Erythroblast (primary cell): Measurements from ENCODE around the gene ANKRD63.

ENCODE experiments used
- GATA1 ChIP-seq: IDR thresholded peaks from 2 replicates; pipeline ENCODE4 v1.6.1; 2011; ENCODE audit warnings: low read depth, mild to moderate bottlenecking, control low read depth, low read length, moderate library complexity
- POLR2A ChIP-seq: IDR thresholded peaks from 2 replicates; pipeline ENCODE4 v1.6.1; 2011; ENCODE audit warnings: mild to moderate bottlenecking, low read length

DNA sequence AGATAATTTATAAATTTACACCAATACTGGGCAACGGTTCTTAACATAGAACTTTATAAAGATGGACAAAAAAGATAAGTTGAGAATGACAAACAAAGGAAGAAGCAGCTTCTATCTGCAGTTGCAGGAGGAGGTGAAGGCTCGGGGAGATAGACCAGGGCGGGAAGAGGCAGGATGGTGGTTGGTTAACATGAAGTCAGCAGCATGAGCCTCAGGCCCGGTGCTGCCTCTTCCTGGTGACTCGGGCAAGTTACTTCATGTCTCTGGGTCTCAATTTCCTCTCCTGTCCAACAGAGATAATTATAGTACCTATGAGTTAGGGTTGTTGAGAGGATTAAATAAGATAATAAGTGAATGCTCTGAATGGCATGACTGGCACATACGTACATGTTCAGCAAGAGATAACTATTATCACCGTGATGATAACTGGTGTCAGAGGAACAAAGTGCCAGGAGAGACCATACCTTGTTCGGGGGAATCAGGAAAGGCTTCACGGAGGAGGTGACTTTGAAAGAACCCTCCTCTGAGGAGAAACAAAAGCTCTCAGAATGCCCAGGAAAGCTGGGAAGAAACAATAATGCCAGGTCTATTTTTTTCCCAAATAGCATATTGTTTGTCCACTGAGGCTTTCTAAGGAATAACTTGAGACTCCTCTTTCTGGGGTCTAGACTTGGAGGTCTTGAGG is 39.6 kb downstream of the ANKRD63 start:
- no peak for TF ChIP-seq POLR2A
- no peak for TF ChIP-seq GATA1
